Gastrocnemius medialis (tissue), 4 donors: Measurements from ENCODE around the gene COMMD7. TPM values are rescaled to one million over a fixed set of nuclear protein-coding genes. Genes with fewer than 3 reads are reported as not detected.
"Not testable (repeated sequence)": the region's sequence is repeated elsewhere in the genome, so short reads cannot be mapped to it uniquely, and the experiment has no call there.

Experiments
- ATAC-seq, 2 donors: fragments of 150-250 bp; one replicate each; pipeline ENCODE4 v1.9.1; 2016
- DNase-seq, 2 donors: peaks; one replicate each; pipeline ENCODE4 v3.0.0-alpha.2; 2019
- H3K27ac ChIP-seq, 4 donors: fragments of 200-600 bp; sonication (generic); 1 replicate in 1 of 4; 2 replicates in 3 of 4; pipeline ENCODE4 v1.5.1; 2016 to 2018; ENCODE audit warnings: mild to moderate bottlenecking in 2 of 4, moderate library complexity in 1 of 4
- H3K27me3 ChIP-seq, 3 donors: fragments of 200-600 bp; sonication (generic) in 2 of 3; 1 replicate in 1 of 3; 2 replicates in 2 of 3; pipeline versions ENCODE4 v1.5.1 to v1.6.0; 2016 to 2019; ENCODE audit warnings: mild to moderate bottlenecking in 1 of 3, moderate library complexity in 1 of 3
- H3K36me3 ChIP-seq, 2 donors: fragments of 200-600 bp; sonication (generic) in 1 of 2; one replicate each; pipeline ENCODE4 v1.5.1; 2017 to 2018
- H3K4me1 ChIP-seq, 2 donors: fragments of 200-600 bp; sonication (generic) in 1 of 2; one replicate each; pipeline ENCODE4 v1.5.1; 2016 to 2017; ENCODE audit warnings: mild to moderate bottlenecking in 2 of 2
- H3K4me3 ChIP-seq, 4 donors: fragments of 200-600 bp; sonication (generic) in 3 of 4; 1 replicate in 1 of 4; 2 replicates in 3 of 4; pipeline ENCODE4 v1.5.1; 2016 to 2019; ENCODE audit warnings: mild to moderate bottlenecking in 2 of 4
- H3K9me3 ChIP-seq, 3 donors: fragments of 200-600 bp; sonication (generic) in 2 of 3; 1 replicate in 1 of 3; 2 replicates in 2 of 3; pipeline ENCODE4 v1.5.1; 2016 to 2019
- CTCF ChIP-seq, 5 experiments: fragments of 450-650 bp in 3 of 5; fragments of 200-600 bp in 2 of 5; sonication (generic) in 2 of 5; IDR thresholded peaks in 4 of 5; conservative IDR thresholded peaks in 1 of 5; 1 replicate in 4 of 5; 2 replicates in 1 of 5; pipeline ENCODE4 v1.5.1; 2016 to 2019; ENCODE audit warnings: antibody characterized with exemption in 5 of 5, mild to moderate bottlenecking in 3 of 5, moderate library complexity in 3 of 5
- POLR2A ChIP-seq, 2 donors: fragments of 450-650 bp; IDR thresholded peaks; one replicate each; pipeline ENCODE4 v1.6.1; 2017; ENCODE audit warnings: antibody characterized with exemption in 2 of 2, mild to moderate bottlenecking in 2 of 2, moderate library complexity in 2 of 2
- in situ Hi-C, 4 donors: fragments of 200-750 bp; cut with MboI; loops; one replicate each; pipeline versions ENCODE4 v1.15.0 to v1.8.0; 2017; ENCODE audit warnings: low sequenced_read_pairs in 4 of 4
- intact Hi-C: fragments of 100-400 bp; cut with DNase I; formaldehyde crosslinking; loops from one replicate; pipeline ENCODE4 v1.15.1; 2023; ENCODE audit warnings: low total_unique reads
- total RNA-seq, 4 donors: library from RNA; depleted of rRNA; stranded (reverse); fragments of >200 nt; gene quantifications; one replicate each; pipeline versions ENCODE4 v1.1.0 to v1.2.3, GENCODE V29; 2016

COMMD7 gene
- total RNA-seq, 4 donors from 2014 or later: 12.2 to 22.6 (median 15.8) TPM

- Histone ChIP-seq H3K9me3 (no peaks in the 10 kb centered on the region), H3K27me3 (no peaks in the 10 kb centered on the region), H3K27ac (no peak overlapping the region), H3K4me3 (no peak overlapping the region), H3K4me1 (no peaks in the 10 kb centered on the region), H3K36me3 (peaks cover 0 to 6% of the 10 kb centered on the region in 2 donors)
- ATAC-seq: no peak
- intact Hi-C loops (no loop called here), in situ Hi-C loops (no loop called here)
- no peak for DNase-seq
- TF ChIP-seq POLR2A (IDR thresholded peaks at IDR 0.05) (no peak), CTCF (IDR thresholded peaks at IDR 0.05 in 4 of 5, conservative IDR thresholded peaks at IDR 0.05 in 1 of 5) (no peak)
Measured at GRCh38 chr20:32731882-32732266, 11.4 kb downstream of the COMMD7 start.

DNA sequence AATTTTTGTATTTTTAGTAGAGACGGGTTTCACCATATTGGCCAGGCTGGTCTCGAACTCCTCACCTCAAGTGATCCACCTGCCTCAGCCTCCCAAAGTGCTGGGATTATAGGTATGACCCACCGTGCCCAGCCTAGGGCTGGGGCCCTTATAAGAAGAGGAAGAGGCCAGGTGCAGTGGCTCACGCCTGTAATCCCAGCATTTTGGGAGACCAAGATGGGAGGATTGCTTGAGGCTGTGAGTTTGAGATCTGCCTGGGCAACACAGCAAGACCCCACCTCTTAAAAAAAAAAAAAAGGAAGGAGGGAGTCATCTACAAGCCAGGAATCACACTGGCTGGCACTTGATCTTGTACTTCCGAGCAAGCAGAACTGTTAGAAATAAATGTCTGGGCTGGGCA, 13.9 kb downstream of the COMMD7 start:
- in situ Hi-C loops, H3K9me3 ChIP-seq, H3K4me3 ChIP-seq, H3K27ac ChIP-seq, H3K27me3 ChIP-seq, DNase-seq, H3K4me1 ChIP-seq, ATAC-seq, intact Hi-C loops: not testable (repeated sequence)
- H3K36me3 ChIP-seq: peaks cover 0 to 20% of the 10 kb centered on the region in 2 donors

- DNase-seq, H3K9me3 ChIP-seq, ATAC-seq, H3K4me3 ChIP-seq, H3K27me3 ChIP-seq, intact Hi-C loops, H3K4me1 ChIP-seq, in situ Hi-C loops, H3K27ac ChIP-seq: not testable (repeated sequence)
- H3K36me3 ChIP-seq: peaks cover 0 to 20% of the 10 kb centered on the region in 2 donors
Measured at GRCh38 chr20:32728435-32728834, 14.8 kb downstream of the COMMD7 start.

GRCh38 chr20:32727683-32728082, 15.6 kb downstream of the COMMD7 start:
- no peak for ATAC-seq
- no peak overlapping the region for H3K27ac ChIP-seq
- no peaks in the 10 kb centered on the region for H3K27me3 ChIP-seq
- no peaks in the 10 kb centered on the region for H3K9me3 ChIP-seq
- in situ Hi-C loops (no loop called here), intact Hi-C loops (no loop called here)
- no peak for DNase-seq
- H3K4me1 ChIP-seq: no peaks in the 10 kb centered on the region
- TF ChIP-seq POLR2A (IDR thresholded peaks at IDR 0.05): no peak
- TF ChIP-seq CTCF (IDR thresholded peaks at IDR 0.05 in 4 of 5, conservative IDR thresholded peaks at IDR 0.05 in 1 of 5): no peak
- H3K4me3 ChIP-seq: no peak overlapping the region
- peaks cover 0 to 20% of the 10 kb centered on the region in 2 donors for H3K36me3 ChIP-seq

GRCh38 chr20:32718749-32719348, 24.4 kb downstream of the COMMD7 start:
- no peaks in the 10 kb centered on the region for H3K4me1 ChIP-seq
- no peaks in the 10 kb centered on the region for H3K27me3 ChIP-seq
- H3K27ac ChIP-seq: no peak overlapping the region
- H3K4me3 ChIP-seq: no peak overlapping the region
- H3K36me3 ChIP-seq: no peaks in the 10 kb centered on the region
- TF ChIP-seq POLR2A (IDR thresholded peaks at IDR 0.05): no peak
- TF ChIP-seq CTCF (IDR thresholded peaks at IDR 0.05 in 4 of 5, conservative IDR thresholded peaks at IDR 0.05 in 1 of 5): no peak
- in situ Hi-C loops: no loop called here
- ATAC-seq: no peak
- DNase-seq: no peak
- intact Hi-C loops: no loop called here
- no peaks in the 10 kb centered on the region for H3K9me3 ChIP-seq

- no peak overlapping the region for H3K27ac ChIP-seq
- ATAC-seq (no peak), DNase-seq (no peak)
- H3K4me3 ChIP-seq: no peak overlapping the region
- intact Hi-C loops (no loop called here), in situ Hi-C loops (no loop called here)
- TF ChIP-seq CTCF (IDR thresholded peaks at IDR 0.05 in 4 of 5, conservative IDR thresholded peaks at IDR 0.05 in 1 of 5): no peak
- TF ChIP-seq POLR2A (IDR thresholded peaks at IDR 0.05): no peak
- peaks cover 0 to 9% of the 10 kb centered on the region in 2 donors for H3K4me1 ChIP-seq
- no peaks in the 10 kb centered on the region for H3K27me3 ChIP-seq
- H3K36me3 ChIP-seq: no peaks in the 10 kb centered on the region
- no peaks in the 10 kb centered on the region for H3K9me3 ChIP-seq
Measured at GRCh38 chr20:32711346-32711745, 31.9 kb downstream of the COMMD7 start.
